Measurements from ENCODE around the gene LRRC75A. TPM values are rescaled to one million over a fixed set of nuclear protein-coding genes. Genes with fewer than 3 reads are reported as not detected.
"Not testable (repeated sequence)": the region's sequence is repeated elsewhere in the genome, so short reads cannot be mapped to it uniquely, and the experiment has no call there.

The LRRC75A gene
- total and polyA plus RNA-seq, 3 donors from 2014 or later: 39.1 to 47.9 (median 44.5) TPM

DNA sequence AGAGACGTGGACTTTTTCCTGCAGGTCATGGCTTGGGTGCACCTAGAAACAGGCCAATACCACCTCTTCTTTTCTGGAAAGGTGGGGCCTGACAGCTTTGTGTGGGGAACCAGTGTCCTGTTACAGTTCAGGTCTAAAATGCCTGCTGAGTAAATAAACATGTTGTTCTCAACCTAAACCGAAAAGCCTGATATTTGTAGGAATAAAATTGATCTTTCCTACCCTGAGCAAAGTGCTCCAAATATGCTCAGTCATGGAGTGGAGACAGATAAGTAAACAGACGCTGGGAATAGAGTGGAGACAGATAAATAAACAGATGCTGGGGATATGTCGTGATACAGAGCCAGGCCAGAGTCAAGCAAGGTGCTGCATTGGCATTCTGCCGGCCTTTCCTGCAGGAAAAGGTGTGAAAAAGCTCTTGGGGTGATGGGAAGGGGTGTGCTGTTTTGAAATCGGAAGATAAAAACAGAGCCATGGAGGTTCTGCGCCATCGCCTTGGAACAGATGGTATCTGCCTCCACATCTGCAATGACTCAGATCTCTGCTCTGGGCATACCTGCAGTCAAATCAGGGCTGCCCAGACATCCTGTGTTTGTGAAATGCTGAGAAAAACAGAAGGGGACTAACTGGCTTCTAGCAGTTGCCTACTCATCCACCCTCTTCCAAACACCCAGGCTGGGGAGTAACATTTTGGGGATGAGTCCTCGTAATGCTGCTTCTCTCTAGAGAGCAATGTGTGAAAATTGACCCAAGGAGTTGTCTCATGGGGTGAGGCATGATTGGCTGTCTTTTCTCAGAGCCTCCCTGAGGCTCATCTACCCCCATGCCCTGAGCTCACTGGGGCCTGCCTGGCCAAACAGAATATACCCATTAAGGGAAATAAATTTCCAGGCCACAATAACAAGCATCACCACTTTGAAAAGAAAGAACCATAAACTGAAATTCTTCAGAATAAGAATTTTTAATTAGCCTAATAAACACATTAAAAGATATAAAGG is 93.4 kb downstream of the LRRC75A start:
- intact Hi-C loops (cut with DNase I; ENCODE audit: low total_unique reads): no loop called here
- H3K4me3 ChIP-seq: no peak overlapping the region

DNA sequence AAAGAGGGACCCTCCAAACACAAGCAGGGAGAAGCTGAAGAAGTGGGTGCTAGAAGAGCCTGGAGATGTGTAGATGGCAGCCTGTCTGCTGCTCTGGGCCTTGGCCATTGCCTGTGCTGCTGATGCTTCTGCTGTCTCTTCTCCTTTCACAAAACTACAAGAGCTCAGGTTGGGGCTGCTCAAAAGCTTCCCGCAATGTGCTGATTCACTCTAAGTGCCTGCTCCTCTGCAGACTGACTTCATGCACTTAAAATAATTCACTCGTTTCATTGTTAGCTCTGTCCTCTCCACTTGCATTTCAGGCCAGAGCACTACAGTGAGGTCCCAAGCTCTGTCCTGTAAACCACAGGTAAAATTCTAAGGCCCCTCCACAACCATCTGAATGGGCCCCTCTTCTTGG is 95.3 kb downstream of the LRRC75A start:
- DNase-seq; H3K36me3 ChIP-seq (ENCODE audit: low read depth, missing control alignments); H3K9me3 ChIP-seq; H3K4me1 ChIP-seq; intact Hi-C loops (cut with DNase I; ENCODE audit: low total_unique reads); H3K4me3 ChIP-seq; H3K27me3 ChIP-seq: not testable (repeated sequence)
- WGBS, 2 donors: 57 to 72% methylated on average over 2 of the region's 2 CpGs
- H3K27ac ChIP-seq: peak overlapping the region in 1 of 2 donors; percentile 66

More for the DNA sequence above, 93.4 kb downstream of the LRRC75A start:
- DNase-seq: no peak
- 70 to 85% methylated on average over 8 to 9 of the region's 9 CpGs for WGBS, 2 donors
- H3K4me1 ChIP-seq: no peaks in the 10 kb centered on the region
- TF ChIP-seq, protein P1, sequence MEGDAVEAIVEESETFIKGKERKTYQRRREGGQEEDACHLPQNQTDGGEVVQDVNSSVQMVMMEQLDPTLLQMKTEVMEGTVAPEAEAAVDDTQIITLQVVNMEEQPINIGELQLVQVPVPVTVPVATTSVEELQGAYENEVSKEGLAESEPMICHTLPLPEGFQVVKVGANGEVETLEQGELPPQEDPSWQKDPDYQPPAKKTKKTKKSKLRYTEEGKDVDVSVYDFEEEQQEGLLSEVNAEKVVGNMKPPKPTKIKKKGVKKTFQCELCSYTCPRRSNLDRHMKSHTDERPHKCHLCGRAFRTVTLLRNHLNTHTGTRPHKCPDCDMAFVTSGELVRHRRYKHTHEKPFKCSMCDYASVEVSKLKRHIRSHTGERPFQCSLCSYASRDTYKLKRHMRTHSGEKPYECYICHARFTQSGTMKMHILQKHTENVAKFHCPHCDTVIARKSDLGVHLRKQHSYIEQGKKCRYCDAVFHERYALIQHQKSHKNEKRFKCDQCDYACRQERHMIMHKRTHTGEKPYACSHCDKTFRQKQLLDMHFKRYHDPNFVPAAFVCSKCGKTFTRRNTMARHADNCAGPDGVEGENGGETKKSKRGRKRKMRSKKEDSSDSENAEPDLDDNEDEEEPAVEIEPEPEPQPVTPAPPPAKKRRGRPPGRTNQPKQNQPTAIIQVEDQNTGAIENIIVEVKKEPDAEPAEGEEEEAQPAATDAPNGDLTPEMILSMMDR (IDR thresholded peaks at IDR 0.05): no peak
- TF ChIP-seq POLR2A (IDR thresholded peaks at IDR 0.05): no peak
- H3K27ac ChIP-seq: no peak overlapping the region
- no peaks in the 10 kb centered on the region for H3K36me3 ChIP-seq (ENCODE audit: low read depth, missing control alignments)
- H3K9me3 ChIP-seq: no peaks in the 10 kb centered on the region
- H3K27me3 ChIP-seq: no peaks in the 10 kb centered on the region

DNA sequence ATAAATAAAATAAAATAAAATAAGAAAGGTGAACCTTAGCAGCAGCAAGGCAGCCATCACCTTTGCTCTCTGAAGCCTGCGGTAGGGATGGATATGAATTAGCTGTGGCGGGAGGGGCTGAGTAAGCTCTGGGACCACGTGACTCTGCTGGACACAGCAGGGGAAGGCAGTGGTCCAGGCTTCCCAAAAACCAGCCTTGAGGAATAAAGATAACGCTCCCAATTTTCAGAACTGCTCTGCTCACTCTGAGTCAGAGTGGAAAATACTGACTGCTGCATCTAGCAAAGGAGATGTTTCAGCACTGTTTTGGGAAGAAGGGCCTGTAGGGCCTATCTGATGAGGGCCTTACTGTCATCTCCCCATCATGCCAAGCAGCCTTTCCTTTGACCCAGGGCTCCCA is 96.1 kb downstream of the LRRC75A start:
- DNase-seq: peak; percentile 60
- WGBS, 2 donors: 56 to 63% methylated on average over 4 of the region's 4 CpGs

DNA sequence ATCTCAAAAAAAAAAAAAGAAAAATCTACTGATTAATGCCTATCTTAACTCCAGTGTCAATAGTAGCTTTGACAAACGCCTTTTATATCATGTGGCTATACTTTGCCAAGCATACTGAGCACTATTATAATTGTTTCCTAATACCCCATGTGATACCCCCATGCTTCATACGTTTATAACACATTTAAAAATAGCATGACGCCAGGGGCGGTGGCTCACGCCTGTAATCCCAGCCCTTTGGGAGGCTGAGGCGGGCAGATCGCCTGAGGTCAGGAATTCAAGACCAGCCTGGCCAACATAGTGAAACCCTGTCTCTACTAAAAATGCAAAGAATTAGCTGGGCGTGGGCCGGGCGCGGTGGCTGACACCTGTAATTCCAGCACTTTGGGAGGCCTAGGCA is 99.5 kb downstream of the LRRC75A start:
- H3K27me3 ChIP-seq; H3K9me3 ChIP-seq; H3K4me1 ChIP-seq; DNase-seq; H3K4me3 ChIP-seq; intact Hi-C loops (cut with DNase I; ENCODE audit: low total_unique reads); H3K36me3 ChIP-seq (ENCODE audit: low read depth, missing control alignments); H3K27ac ChIP-seq: not testable (repeated sequence)
- WGBS, 2 donors: 94 to 96% methylated on average over 11 of the region's 11 CpGs

More for the DNA sequence above, 96.1 kb downstream of the LRRC75A start:
- H3K9me3 ChIP-seq; H3K4me1 ChIP-seq; H3K27me3 ChIP-seq; H3K36me3 ChIP-seq (ENCODE audit: low read depth, missing control alignments); H3K4me3 ChIP-seq; intact Hi-C loops (cut with DNase I; ENCODE audit: low total_unique reads): not testable (repeated sequence)
- peak overlapping the region in 1 of 2 donors; percentile 66 for H3K27ac ChIP-seq

Small RNA genes lying within 50 kb of the gene (small RNA-seq; reads per million reads assigned to genes)
- 0 reads per million in 2 donors for gene SNORD49A
- gene SNORD65: 0 reads per million in 2 donors

Other genes starting within 250 kb of the LRRC75A start
- 100 to 1,000 TPM in 1 of 2 donors, 10 to 100 TPM in 1; 73.5 to 119 TPM for gene CENPV, start 138.7 kb downstream of the LRRC75A start, total RNA-seq
- 82.3 TPM for gene CENPV, start 138.7 kb downstream of the LRRC75A start, polyA plus RNA-seq (ENCODE audit: insufficient read depth, low read depth, low replicate concordance)
- gene UBB, start 111.1 kb downstream of the LRRC75A start, total RNA-seq: 1,000 to 10,000 TPM; 1,859 to 1,996 TPM
- gene UBB, start 111.1 kb downstream of the LRRC75A start, polyA plus RNA-seq (ENCODE audit: insufficient read depth, low read depth, low replicate concordance): 3,514 TPM
- 1 to 10 TPM; 7.1 to 7.7 TPM for gene TRPV2, start 76.6 kb downstream of the LRRC75A start, total RNA-seq
- 7.6 TPM for gene TRPV2, start 76.6 kb downstream of the LRRC75A start, polyA plus RNA-seq (ENCODE audit: insufficient read depth, low read depth, low replicate concordance)
- gene ZNF287, start 77.0 kb upstream of the LRRC75A start, total RNA-seq: 10 to 100 TPM in 1 of 2 donors, 1 to 10 TPM in 1; 8.5 to 12.1 TPM
- 3.7 TPM for gene ZNF287, start 77.0 kb upstream of the LRRC75A start, polyA plus RNA-seq (ENCODE audit: insufficient read depth, low read depth, low replicate concordance)
- 10 to 100 TPM; 17.3 to 17.8 TPM for gene ZNF624, start 161.7 kb upstream of the LRRC75A start, total RNA-seq
- gene ZNF624, start 161.7 kb upstream of the LRRC75A start, polyA plus RNA-seq (ENCODE audit: insufficient read depth, low read depth, low replicate concordance): 5.6 TPM
- gene CCDC144A, start 198.0 kb upstream of the LRRC75A start, total RNA-seq: 100 to 1,000 TPM in 1 of 2 donors, 10 to 100 TPM in 1; 97.8 to 144 TPM
- gene CCDC144A, start 198.0 kb upstream of the LRRC75A start, polyA plus RNA-seq (ENCODE audit: insufficient read depth, low read depth, low replicate concordance): 8.9 TPM